ENCODE results near the gene RAD51B. TPM values are rescaled to one million over a fixed set of nuclear protein-coding genes. Genes with fewer than 3 reads are reported as not detected.

The RAD51B gene
- total RNA-seq, 1 experiment from 2014 or later: 8.5 TPM

DNA sequence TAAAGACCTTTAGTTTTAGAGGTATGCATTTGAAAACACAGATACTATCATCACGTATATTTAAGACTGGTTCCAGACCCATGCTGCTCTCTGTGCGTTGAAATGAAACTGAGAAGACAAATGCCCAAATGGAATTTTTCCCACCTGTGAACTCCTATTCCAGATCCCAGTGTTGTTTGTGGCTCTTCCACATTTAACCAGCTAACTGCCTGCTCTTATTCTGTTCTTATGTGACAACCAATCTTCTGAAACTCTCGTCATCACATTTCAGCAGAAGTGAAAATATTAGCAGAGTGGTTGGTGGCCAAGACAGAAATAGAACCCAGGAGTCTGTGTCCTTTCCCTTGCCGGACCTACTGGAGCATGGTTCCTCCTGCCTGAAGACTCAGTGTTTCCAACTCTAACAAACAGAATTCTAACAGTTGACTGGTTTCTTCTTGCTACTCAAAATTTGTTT is 460.2 kb downstream of the RAD51B start:
- Histone ChIP-seq H3K36me3 (ENCODE audit: control insufficient read depth, insufficient read depth, low read length) (no peaks in the 10 kb centered on the region), H3K4me3 (ENCODE audit: low read depth in 2 of 2, low read length in 2 of 2) (no peak overlapping the region), H3K4me1 (ENCODE audit: control insufficient read depth, insufficient read depth, low read length) (peaks cover 6% of the 10 kb centered on the region; the same call in 1 of the 2 replicates), H3K27ac (ENCODE audit: low read length) (no peak overlapping the region), H3K27me3 (ENCODE audit: control insufficient read depth, insufficient read depth, low read length) (no peaks in the 10 kb centered on the region), H3K9me3 (ENCODE audit: control insufficient read depth, insufficient read depth, low read depth, low read length) (no peaks in the 10 kb centered on the region)
- intact Hi-C loops (cut with micrococcal nuclease; ENCODE audit: unreplicated experiment): no loop called here
- ChIA-PET CTCF (no interaction called here), POLR2A (no interaction called here)
- ATAC-seq (no peak), DNase-seq (ENCODE audit: low read depth, low spot score) (no peak)
- BruUV-seq (replicated peaks): no TSS peak
- in situ Hi-C loops (cut with HindIII; ENCODE audit: low pct_unique_long_range_greater_than_20kb, low sequenced_read_pairs): no loop called here
- TF ChIP-seq REST (IDR thresholded peaks at IDR 0.05; ENCODE audit: insufficient read depth in 1 of 2, low read depth in 2 of 2, low read length in 1 of 2): no peak
- TF ChIP-seq POLR2AphosphoS5 (IDR thresholded peaks at IDR 0.05; ENCODE audit: low read depth, low read length): no peak
- TF ChIP-seq TCF7L2 (IDR thresholded peaks at IDR 0.05; ENCODE audit: low read depth, low read length): no peak

DNA sequence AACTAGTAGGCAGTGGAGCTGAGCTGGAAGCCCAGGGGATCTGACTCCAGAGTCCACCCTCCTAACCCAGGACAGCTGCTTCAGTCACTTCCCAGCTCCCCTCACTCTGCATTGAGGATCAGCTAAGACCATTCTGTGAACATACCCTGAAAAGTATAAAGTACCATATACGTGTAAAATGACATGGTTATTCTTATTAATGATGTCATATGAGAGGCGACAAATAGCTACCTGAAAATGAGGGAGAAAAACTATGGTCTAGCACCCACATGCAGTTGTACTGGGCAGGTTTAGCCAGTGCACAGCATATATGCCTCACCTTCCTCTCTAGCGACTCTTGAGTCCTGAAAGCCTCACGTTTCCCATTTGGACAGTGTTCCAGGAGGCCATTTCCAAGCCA is 461.9 kb downstream of the RAD51B start:
- Histone ChIP-seq H3K27ac (ENCODE audit: low read length) (no peak overlapping the region), H3K9me3 (ENCODE audit: control insufficient read depth, insufficient read depth, low read depth, low read length) (no peaks in the 10 kb centered on the region), H3K4me1 (ENCODE audit: control insufficient read depth, insufficient read depth, low read length) (peaks cover 6% of the 10 kb centered on the region; the same call in 1 of the 2 replicates), H3K36me3 (ENCODE audit: control insufficient read depth, insufficient read depth, low read length) (no peaks in the 10 kb centered on the region), H3K4me3 (ENCODE audit: low read depth in 2 of 2, low read length in 2 of 2) (no peak overlapping the region), H3K27me3 (ENCODE audit: control insufficient read depth, insufficient read depth, low read length) (no peaks in the 10 kb centered on the region)
- DNase-seq (ENCODE audit: low read depth, low spot score): no peak
- in situ Hi-C loops (cut with HindIII; ENCODE audit: low pct_unique_long_range_greater_than_20kb, low sequenced_read_pairs): no loop called here
- no peak for ATAC-seq
- intact Hi-C loops (cut with micrococcal nuclease; ENCODE audit: unreplicated experiment): no loop called here
- ChIA-PET CTCF (no interaction called here), POLR2A (no interaction called here)
- no TSS peak for BruUV-seq (replicated peaks)
- TF ChIP-seq REST (IDR thresholded peaks at IDR 0.05; ENCODE audit: insufficient read depth in 1 of 2, low read depth in 2 of 2, low read length in 1 of 2): no peak
- no peak for TF ChIP-seq POLR2AphosphoS5 (IDR thresholded peaks at IDR 0.05; ENCODE audit: low read depth, low read length)
- no peak for TF ChIP-seq SIN3A (IDR thresholded peaks at IDR 0.05; ENCODE audit: borderline replicate concordance, insufficient read depth, low read depth, low read length)
- TF ChIP-seq TCF7L2 (IDR thresholded peaks at IDR 0.05; ENCODE audit: low read depth, low read length): no peak
- TF ChIP-seq CTCF (IDR thresholded peaks at IDR 0.05): no peak
